GM13976 (cell line): ENCODE data around the gene TMLHE.
A peak's percentile ranks its signal among the peaks of the same experiment; 100 is the strongest.
"Not testable (repeated sequence)": the region's sequence is repeated elsewhere in the genome, so short reads cannot be mapped to it uniquely, and the experiment has no call there.

Experiments used
- DNase-seq: peaks from one replicate; pipeline ENCODE4 v3.0.0; 2012; ENCODE audit warnings: low spot score
- in situ Hi-C: fragments of 300-500 bp; cut with MboI; formaldehyde crosslinking; loops from one replicate; pipeline ENCODE4 v1.12.0; 2022; ENCODE audit warnings: low sequenced_read_pairs, mixed read lengths, inconsistent platforms; ENCODE audit not compliant: unreplicated experiment
- TF ChIP-seq, protein P1 (sequence below): IDR thresholded peaks from 2 replicates; pipeline ENCODE4 v1.5.1; 2012; ENCODE audit warnings: borderline replicate concordance, mild to moderate bottlenecking; ENCODE audit not compliant: insufficient read depth; ENCODE audit errors: extremely low read depth, missing control alignments, control extremely low read depth

TMLHE gene, protein sequence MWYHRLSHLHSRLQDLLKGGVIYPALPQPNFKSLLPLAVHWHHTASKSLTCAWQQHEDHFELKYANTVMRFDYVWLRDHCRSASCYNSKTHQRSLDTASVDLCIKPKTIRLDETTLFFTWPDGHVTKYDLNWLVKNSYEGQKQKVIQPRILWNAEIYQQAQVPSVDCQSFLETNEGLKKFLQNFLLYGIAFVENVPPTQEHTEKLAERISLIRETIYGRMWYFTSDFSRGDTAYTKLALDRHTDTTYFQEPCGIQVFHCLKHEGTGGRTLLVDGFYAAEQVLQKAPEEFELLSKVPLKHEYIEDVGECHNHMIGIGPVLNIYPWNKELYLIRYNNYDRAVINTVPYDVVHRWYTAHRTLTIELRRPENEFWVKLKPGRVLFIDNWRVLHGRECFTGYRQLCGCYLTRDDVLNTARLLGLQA

GRCh38 chrX:155612312-155613224 is at the start of gene TMLHE, which contains the start of gene SPRY3:
TMLHE (minus strand) TSS chrX:155612952; CDS start chrX:155545276, 67,676 bp downstream.
SPRY3 (plus strand) TSS chrX:155612586.
- in situ Hi-C loops: no loop called here
- peak; percentile 71 for DNase-seq
- TF ChIP-seq, protein P1, sequence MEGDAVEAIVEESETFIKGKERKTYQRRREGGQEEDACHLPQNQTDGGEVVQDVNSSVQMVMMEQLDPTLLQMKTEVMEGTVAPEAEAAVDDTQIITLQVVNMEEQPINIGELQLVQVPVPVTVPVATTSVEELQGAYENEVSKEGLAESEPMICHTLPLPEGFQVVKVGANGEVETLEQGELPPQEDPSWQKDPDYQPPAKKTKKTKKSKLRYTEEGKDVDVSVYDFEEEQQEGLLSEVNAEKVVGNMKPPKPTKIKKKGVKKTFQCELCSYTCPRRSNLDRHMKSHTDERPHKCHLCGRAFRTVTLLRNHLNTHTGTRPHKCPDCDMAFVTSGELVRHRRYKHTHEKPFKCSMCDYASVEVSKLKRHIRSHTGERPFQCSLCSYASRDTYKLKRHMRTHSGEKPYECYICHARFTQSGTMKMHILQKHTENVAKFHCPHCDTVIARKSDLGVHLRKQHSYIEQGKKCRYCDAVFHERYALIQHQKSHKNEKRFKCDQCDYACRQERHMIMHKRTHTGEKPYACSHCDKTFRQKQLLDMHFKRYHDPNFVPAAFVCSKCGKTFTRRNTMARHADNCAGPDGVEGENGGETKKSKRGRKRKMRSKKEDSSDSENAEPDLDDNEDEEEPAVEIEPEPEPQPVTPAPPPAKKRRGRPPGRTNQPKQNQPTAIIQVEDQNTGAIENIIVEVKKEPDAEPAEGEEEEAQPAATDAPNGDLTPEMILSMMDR: no peak

DNA sequence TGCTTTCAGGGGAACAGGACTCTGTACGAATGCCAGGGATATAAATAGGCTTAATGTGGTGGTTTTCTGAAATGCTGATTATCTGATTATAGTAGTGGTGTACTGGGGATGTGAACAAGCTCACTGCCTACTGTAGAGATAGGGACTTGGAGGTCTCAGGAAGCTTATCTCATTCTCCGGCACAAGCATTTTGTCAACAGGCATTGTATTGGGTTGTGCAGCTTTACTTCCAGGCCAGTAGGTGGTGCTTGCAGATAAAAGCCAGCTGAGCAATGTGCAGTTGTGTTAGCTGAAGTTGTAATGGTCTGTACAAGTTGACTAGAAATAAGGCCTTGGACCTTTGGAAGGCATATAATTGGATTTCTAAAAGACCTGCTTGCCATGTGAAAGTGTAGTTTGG is 49.5 kb upstream of the TMLHE start:
- in situ Hi-C loops: no loop called here
- TF ChIP-seq, protein P1: no peak
- DNase-seq: no peak

DNA sequence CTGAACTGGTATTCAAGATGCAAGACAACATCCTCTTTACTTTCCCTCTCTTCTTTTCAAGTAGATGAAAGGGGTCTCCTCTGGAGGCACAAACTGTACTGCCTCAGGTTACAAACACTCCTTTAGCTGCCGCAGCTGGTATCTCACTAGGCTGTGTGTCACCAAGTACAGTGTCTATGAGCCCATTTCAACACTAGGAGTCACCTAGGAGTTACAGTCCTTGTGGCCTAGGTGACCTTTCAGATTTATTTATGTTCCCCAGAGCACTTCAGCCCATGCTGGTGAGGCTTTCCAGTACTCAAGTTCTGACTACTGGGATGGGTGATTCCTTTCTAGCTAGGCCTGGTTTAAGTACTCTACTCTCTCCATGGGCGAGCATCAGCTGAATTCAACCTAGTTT is 32.4 kb upstream of the TMLHE start:
- no peak for DNase-seq
- TF ChIP-seq, protein P1: no peak
- in situ Hi-C loops: no loop called here

DNA sequence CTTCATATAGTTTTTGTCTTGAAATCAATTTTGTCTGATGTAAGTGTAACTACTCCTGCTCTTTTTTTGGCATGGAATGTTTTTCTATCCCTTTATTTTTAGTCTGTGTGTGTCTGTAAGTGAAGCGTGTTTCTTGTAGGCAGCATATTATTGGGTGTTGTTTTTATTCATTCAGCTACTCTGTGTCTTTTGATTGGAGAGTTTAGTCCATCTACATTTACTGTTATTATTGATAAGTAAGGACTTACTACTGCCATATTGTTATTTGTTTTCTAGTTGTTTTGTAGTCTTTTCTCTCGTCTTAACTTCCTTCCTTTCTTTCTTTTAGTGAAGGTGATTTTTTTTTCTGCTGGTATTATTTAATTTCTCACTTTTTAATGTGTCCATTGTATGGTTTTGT is 30.5 kb upstream of the TMLHE start:
- no peak for DNase-seq
- TF ChIP-seq, protein P1: no peak
- in situ Hi-C loops: no loop called here

DNA sequence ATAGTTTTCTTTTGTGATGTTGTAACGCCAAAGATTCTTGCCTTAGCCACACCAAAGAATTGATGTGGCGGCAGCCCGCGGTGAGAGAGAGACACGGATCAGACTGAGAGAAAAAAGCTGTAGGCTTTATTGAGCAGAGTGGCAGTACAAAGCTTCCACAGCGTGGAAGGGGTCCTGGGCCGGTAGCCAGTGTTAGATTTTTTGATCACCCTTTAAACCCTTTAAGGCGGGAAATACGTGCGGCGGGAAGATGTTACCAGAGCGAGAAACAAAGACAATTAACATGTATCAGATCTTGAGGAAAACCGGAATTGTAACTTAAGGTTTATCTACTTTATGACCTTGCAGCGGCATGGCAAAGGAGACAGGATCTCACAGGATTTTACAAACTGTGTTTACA is 28.6 kb upstream of the TMLHE start:
- DNase-seq, in situ Hi-C loops: not testable (repeated sequence)

DNA sequence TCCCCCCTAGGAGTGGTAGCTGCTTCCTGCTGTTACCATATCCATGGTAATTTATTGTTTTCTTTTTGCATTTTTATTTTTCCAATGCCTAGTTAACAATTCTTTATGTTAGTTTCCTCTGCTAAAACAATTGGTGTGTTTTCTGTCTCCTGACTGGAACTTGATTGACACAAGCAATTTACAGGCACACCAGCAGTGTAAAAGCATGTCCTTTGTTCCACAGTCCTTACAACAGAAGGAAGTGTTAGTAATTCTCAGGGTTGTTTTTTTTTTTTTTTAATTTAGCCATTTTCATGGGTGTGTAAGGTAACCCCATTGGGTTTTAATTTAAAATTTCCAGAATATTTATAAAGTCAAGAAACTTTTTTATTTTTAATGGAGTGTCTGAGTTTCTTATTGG is 25.0 kb upstream of the TMLHE start:
- DNase-seq: no peak
- in situ Hi-C loops: no loop called here
- TF ChIP-seq, protein P1: no peak

DNA sequence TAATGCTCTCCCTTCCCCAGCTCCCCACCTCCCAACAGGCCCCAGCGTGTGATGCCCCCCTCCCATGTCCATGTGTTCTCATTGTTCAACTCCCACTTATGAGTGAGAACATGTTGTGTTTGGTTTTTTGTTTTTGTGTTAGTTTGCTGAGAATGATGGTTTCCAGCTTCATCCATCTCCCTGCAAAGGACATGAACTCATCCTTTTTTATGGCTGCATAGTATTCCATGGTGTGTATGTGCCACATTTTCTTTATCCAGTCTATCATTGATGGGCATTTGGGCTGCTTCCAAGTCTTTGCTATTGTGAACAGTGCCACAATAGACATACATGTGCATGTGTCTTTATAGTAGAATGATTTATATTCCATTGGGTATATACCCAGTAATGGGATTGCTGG is 22.3 kb upstream of the TMLHE start:
- DNase-seq, in situ Hi-C loops: not testable (repeated sequence)
